ENCODE measurements around the gene LAMC2.

LAMC2 gene

GRCh38 chr1:183175631-183176030, 10.4 kb upstream of the LAMC2 start:
- no peak for DNase-seq

GRCh38 chr1:183178545-183178944, 7.5 kb upstream of the LAMC2 start:
- no peak for DNase-seq

GRCh38 chr1:183179033-183179432, 7.0 kb upstream of the LAMC2 start:
- no peak for DNase-seq

- peak; percentile 67 for DNase-seq
Measured at GRCh38 chr1:183180218-183180617, 5.8 kb upstream of the LAMC2 start.

- DNase-seq = peak; percentile 24
Measured at GRCh38 chr1:183180634-183181056, 5.4 kb upstream of the LAMC2 start.

- no peak for DNase-seq
Measured at GRCh38 chr1:183186841-183187240, 777 bp downstream of the LAMC2 start.

- DNase-seq = no peak
Measured at GRCh38 chr1:183188240-183188639, 2.2 kb downstream of the LAMC2 start.

- DNase-seq = no peak
Measured at GRCh38 chr1:183191833-183192232, 5.8 kb downstream of the LAMC2 start.

GRCh38 chr1:183193963-183194525, 8.0 kb downstream of the LAMC2 start:
- no peak for DNase-seq

- no peak for DNase-seq
Measured at GRCh38 chr1:183194527-183195141, 8.6 kb downstream of the LAMC2 start.

GRCh38 chr1:183195142-183195574, 9.1 kb downstream of the LAMC2 start:
- DNase-seq = no peak

- no peak for DNase-seq
Measured at GRCh38 chr1:183197762-183198161, 11.7 kb downstream of the LAMC2 start.

- DNase-seq = peak; percentile 32
Measured at GRCh38 chr1:183198463-183198862, 12.4 kb downstream of the LAMC2 start.

- no peak for DNase-seq
Measured at GRCh38 chr1:183199304-183199703, 13.2 kb downstream of the LAMC2 start.

GRCh38 chr1:183200451-183200850, 14.4 kb downstream of the LAMC2 start:
- DNase-seq = no peak

- DNase-seq = no peak
Measured at GRCh38 chr1:183203094-183203493, 17.0 kb downstream of the LAMC2 start.

- peak; percentile 46 for DNase-seq
Measured at GRCh38 chr1:183205196-183205781, 19.2 kb downstream of the LAMC2 start.

GRCh38 chr1:183206538-183207122, 20.6 kb downstream of the LAMC2 start:
- no peak for DNase-seq

GRCh38 chr1:183209533-183210158, 23.6 kb downstream of the LAMC2 start:
- DNase-seq = no peak

GRCh38 chr1:183210681-183211080, 24.6 kb downstream of the LAMC2 start:
- DNase-seq = no peak

- no peak for DNase-seq
Measured at GRCh38 chr1:183212870-183213269, 26.8 kb downstream of the LAMC2 start.

- DNase-seq = no peak
Measured at GRCh38 chr1:183214021-183214970, 28.2 kb downstream of the LAMC2 start.
